Measurements from ENCODE around the gene DEFB119.
"Not testable (repeated sequence)": the region's sequence is repeated elsewhere in the genome, so short reads cannot be mapped to it uniquely, and the experiment has no call there.

DEFB119 gene

GRCh38 chr20:31390490-31390889 lies at the start of gene DEFB119:
TSS of gene DEFB119 (minus strand) at chr20:31390590. CDS start at chr20:31390483, 107 bp downstream.
- DNase-seq = no peak

GRCh38 chr20:31430568-31431115 lies 40.3 kb upstream of the DEFB119 start:
- DNase-seq = no peak

GRCh38 chr20:31427576-31427975 lies 37.2 kb upstream of the DEFB119 start:
- DNase-seq = not testable (repeated sequence)

GRCh38 chr20:31426891-31427551 lies 36.6 kb upstream of the DEFB119 start:
- DNase-seq = not testable (repeated sequence)

- no peak for DNase-seq
Measured at GRCh38 chr20:31425797-31426196, 35.4 kb upstream of the DEFB119 start.

GRCh38 chr20:31418307-31418706 lies 27.9 kb upstream of the DEFB119 start:
- DNase-seq = no peak

- DNase-seq = no peak
Measured at GRCh38 chr20:31415653-31416052, 25.3 kb upstream of the DEFB119 start.

GRCh38 chr20:31414381-31414780 lies 24.0 kb upstream of the DEFB119 start:
- DNase-seq = no peak

GRCh38 chr20:31410011-31410410 lies 19.6 kb upstream of the DEFB119 start:
- DNase-seq = no peak

GRCh38 chr20:31406115-31406514 lies 15.7 kb upstream of the DEFB119 start, which contains the start of gene DEFB121:
TSS of gene DEFB121 (minus strand) at chr20:31406215. CDS start at chr20:31406152, 63 bp downstream.
- no peak for DNase-seq

GRCh38 chr20:31403886-31404285 lies 13.5 kb upstream of the DEFB119 start:
- DNase-seq = no peak

GRCh38 chr20:31394900-31395299 lies 4.5 kb upstream of the DEFB119 start:
- no peak for DNase-seq

GRCh38 chr20:31392836-31393235 lies 2.4 kb upstream of the DEFB119 start:
- no peak for DNase-seq

- DNase-seq = no peak
Measured at GRCh38 chr20:31374346-31374745, 16.0 kb downstream of the DEFB119 start.

- DNase-seq = no peak
Measured at GRCh38 chr20:31368301-31368700, 22.1 kb downstream of the DEFB119 start, which contains the start of gene DEFB118. TSS of gene DEFB118 (plus strand) at chr20:31368601. CDS start at chr20:31368651, 50 bp downstream.

GRCh38 chr20:31364272-31364671 lies 26.1 kb downstream of the DEFB119 start:
- not testable (repeated sequence) for DNase-seq

GRCh38 chr20:31363295-31363694 lies 27.1 kb downstream of the DEFB119 start:
- no peak for DNase-seq

- DNase-seq = no peak
Measured at GRCh38 chr20:31355981-31356380, 34.4 kb downstream of the DEFB119 start.

GRCh38 chr20:31341470-31341869 lies 48.9 kb downstream of the DEFB119 start:
- DNase-seq = no peak

GRCh38 chr20:31330893-31331292 lies 59.5 kb downstream of the DEFB119 start:
- DNase-seq = no peak

All from NCI-H345 (cell line).